ENCODE measurements around the gene SETD3. TPM values are rescaled to one million over a fixed set of nuclear protein-coding genes. Genes with fewer than 3 reads are reported as not detected.
A peak's percentile ranks its signal among the peaks of the same experiment; 100 is the strongest.

Gene SETD3
- total RNA-seq, 5 donors from 2014 or later (not counting 1 experiment from before 2014, with no cell fraction given) = 47.7 to 64.6 (median 52.4) TPM

DNA sequence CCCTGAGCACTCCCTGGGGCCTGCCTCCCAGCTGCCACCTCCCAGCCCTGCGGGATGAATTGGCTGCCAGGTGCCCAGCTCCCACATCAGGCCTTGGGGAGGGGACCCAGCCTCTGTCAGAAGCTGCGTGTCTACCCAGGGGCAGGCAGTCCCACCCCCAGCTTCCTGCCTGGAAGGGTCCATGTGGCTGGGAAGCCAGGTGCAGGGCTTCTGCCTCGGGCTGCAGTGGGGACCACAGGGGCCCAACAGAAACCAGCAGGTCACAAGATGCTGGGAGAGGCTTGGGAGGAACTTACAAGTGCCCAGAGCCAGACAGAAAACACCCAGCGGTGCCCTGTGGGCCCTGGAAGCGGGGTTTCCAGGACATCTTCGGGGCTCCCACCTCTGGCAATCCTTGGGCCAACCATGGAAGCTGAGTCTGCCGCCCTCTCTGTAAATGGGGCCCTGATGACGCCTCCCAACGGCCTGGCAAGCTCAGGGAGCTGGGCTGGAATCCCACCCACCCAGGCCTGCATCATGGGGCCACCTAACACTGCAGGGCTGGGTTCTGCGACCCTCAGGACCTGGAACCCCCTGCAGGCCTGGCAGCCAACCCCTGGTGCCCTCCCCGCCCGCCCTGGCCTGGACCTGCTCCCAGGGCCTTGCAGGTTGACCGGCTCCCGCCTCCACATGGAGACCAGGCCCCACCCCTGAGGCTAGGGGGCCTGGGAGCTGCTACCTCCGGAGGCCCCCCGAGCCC, 37.2 kb upstream of the SETD3 start:
- Mint-ChIP-seq H3K4me1 (no peaks in the 10 kb centered on the region), H3K4me3 (no peak overlapping the region), H3K9me3 (no peaks in the 10 kb centered on the region), H3K27ac (no peak overlapping the region), H3K36me3 (no peaks in the 10 kb centered on the region), H3K27me3 (no peaks in the 10 kb centered on the region)
- Histone ChIP-seq H3K4me1 (ENCODE audit: control insufficient read depth in 1 of 2, extremely low read depth in 1 of 2, insufficient read depth in 2 of 2, low read length in 2 of 2) (peaks cover 0 to 8% of the 10 kb centered on the region in 2 experiments), H3K4me3 (ENCODE audit: control insufficient read depth in 1 of 2, extremely low read depth in 1 of 2, low read length in 1 of 2) (no peak overlapping the region), H3K9me3 (no peaks in the 10 kb centered on the region), H3K27me3 (replicated peaks in 1 of 2; ENCODE audit: control insufficient read depth in 2 of 2, extremely low read depth in 1 of 2, insufficient read depth in 2 of 2, low read length in 1 of 2) (no peaks in the 10 kb centered on the region), H3K36me3 (ENCODE audit: control insufficient read depth in 2 of 2, extremely low read depth in 1 of 2, insufficient read depth in 1 of 2, low read length in 1 of 2) (peaks cover 7 to 10% of the 10 kb centered on the region in 2 donors), H3K27ac (ENCODE audit: low read length) (no peak overlapping the region)
- DNase-seq (no peak), ATAC-seq (replicated peaks in 1 of 4) (peak in 1 of 4 experiments; percentile 13)
- POLR2A ChIA-PET = no interaction called here
- CTCF ChIA-PET = no interaction called here
- WGBS (ENCODE audit: insufficient coverage) = 57% methylated on average over 15 of the region's 16 CpGs

DNA sequence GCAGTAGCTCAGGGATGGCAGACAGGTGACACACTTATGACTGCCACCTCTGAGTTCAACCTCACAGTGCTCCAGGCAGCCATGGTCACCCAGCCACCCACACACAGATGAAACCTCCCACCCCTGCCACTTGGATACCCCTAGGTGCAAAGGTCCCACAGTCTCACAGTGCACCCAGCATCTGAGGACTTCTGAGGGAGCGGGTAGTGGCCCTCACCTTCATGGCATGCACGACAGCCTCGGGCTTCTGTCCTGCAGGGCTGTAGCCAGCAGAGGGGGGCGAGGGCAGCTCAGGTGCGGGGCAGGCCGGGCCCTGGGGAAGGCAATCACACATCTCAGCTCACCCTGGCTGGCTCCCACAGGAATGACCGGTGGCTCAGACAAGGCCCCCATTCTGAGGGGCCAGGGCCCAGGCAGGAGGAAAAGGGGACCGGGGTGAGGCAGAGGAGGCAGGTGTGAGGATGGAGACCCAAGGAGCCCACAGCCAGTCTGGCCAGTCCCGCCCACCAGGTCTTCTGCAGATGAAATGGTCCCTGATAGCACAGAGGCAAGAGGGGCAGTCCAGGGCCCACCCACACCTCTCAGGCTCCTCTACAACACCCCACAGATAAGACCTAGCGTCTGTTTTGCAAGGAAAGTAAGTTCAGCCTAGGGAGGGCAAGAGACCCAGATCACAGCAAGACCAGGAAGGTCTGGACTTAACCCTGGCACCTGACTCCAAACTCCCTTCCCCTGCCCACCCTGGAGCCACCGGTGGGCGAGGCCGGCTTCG, 36.4 kb upstream of the SETD3 start:
- no peak for ATAC-seq (replicated peaks in 1 of 4)
- CTCF ChIA-PET = no interaction called here

GRCh38 chr14:99516156-99516870, 35.7 kb upstream of the SETD3 start:
- Mint-ChIP-seq H3K9me3 (no peaks in the 10 kb centered on the region), H3K27ac (peak overlapping the region in 1 of 2 donors; percentile 28), H3K4me1 (no peaks in the 10 kb centered on the region), H3K4me3 (no peak overlapping the region), H3K36me3 (no peaks in the 10 kb centered on the region), H3K27me3 (no peaks in the 10 kb centered on the region)
- ChIA-PET POLR2A (no interaction called here), CTCF (no interaction called here)
- WGBS (ENCODE audit: insufficient coverage) = 85% methylated on average over 16 of the region's 24 CpGs
- H3K4me1 ChIP-seq (ENCODE audit: control insufficient read depth in 1 of 2, extremely low read depth in 1 of 2, insufficient read depth in 2 of 2, low read length in 2 of 2) = peaks cover 0 to 8% of the 10 kb centered on the region in 2 experiments
- H3K4me3 ChIP-seq (ENCODE audit: control insufficient read depth in 1 of 2, extremely low read depth in 1 of 2, low read length in 1 of 2) = no peak overlapping the region
- DNase-seq = no peak
- H3K27ac ChIP-seq (ENCODE audit: low read length) = no peak overlapping the region
- H3K9me3 ChIP-seq = no peaks in the 10 kb centered on the region
- peaks cover 7 to 17% of the 10 kb centered on the region in 2 donors for H3K36me3 ChIP-seq (ENCODE audit: control insufficient read depth in 2 of 2, extremely low read depth in 1 of 2, insufficient read depth in 1 of 2, low read length in 1 of 2)
- ATAC-seq (replicated peaks in 1 of 4) = no peak
- no peaks in the 10 kb centered on the region for H3K27me3 ChIP-seq (replicated peaks in 1 of 2; ENCODE audit: control insufficient read depth in 2 of 2, extremely low read depth in 1 of 2, insufficient read depth in 2 of 2, low read length in 1 of 2)

More for the DNA sequence above, 36.4 kb upstream of the SETD3 start:
- no peak overlapping the region for H3K27ac Mint-ChIP-seq
- POLR2A ChIA-PET = no interaction called here
- Histone ChIP-seq H3K4me3 (ENCODE audit: control insufficient read depth in 1 of 2, extremely low read depth in 1 of 2, low read length in 1 of 2) (no peak overlapping the region), H3K27ac (ENCODE audit: low read length) (no peak overlapping the region), H3K27me3 (replicated peaks in 1 of 2; ENCODE audit: control insufficient read depth in 2 of 2, extremely low read depth in 1 of 2, insufficient read depth in 2 of 2, low read length in 1 of 2) (no peaks in the 10 kb centered on the region), H3K36me3 (ENCODE audit: control insufficient read depth in 2 of 2, extremely low read depth in 1 of 2, insufficient read depth in 1 of 2, low read length in 1 of 2) (peaks cover 7 to 13% of the 10 kb centered on the region in 2 donors), H3K9me3 (no peaks in the 10 kb centered on the region), H3K4me1 (ENCODE audit: control insufficient read depth in 1 of 2, extremely low read depth in 1 of 2, insufficient read depth in 2 of 2, low read length in 2 of 2) (peaks cover 0 to 8% of the 10 kb centered on the region in 2 experiments)
- H3K36me3 Mint-ChIP-seq = no peaks in the 10 kb centered on the region
- no peaks in the 10 kb centered on the region for H3K4me1 Mint-ChIP-seq
- 89% methylated on average over 10 of the region's 14 CpGs for WGBS (ENCODE audit: insufficient coverage)
- no peaks in the 10 kb centered on the region for H3K9me3 Mint-ChIP-seq
- no peaks in the 10 kb centered on the region for H3K27me3 Mint-ChIP-seq
- no peak overlapping the region for H3K4me3 Mint-ChIP-seq
- no peak for DNase-seq

- no peak overlapping the region for H3K4me3 ChIP-seq (ENCODE audit: control insufficient read depth in 1 of 2, extremely low read depth in 1 of 2, low read length in 1 of 2)
- no peak overlapping the region for H3K27ac ChIP-seq (ENCODE audit: low read length)
- Mint-ChIP-seq H3K27ac (no peak overlapping the region), H3K27me3 (no peaks in the 10 kb centered on the region), H3K9me3 (no peaks in the 10 kb centered on the region), H3K36me3 (peaks cover 4% of the 10 kb centered on the region), H3K4me3 (no peak overlapping the region), H3K4me1 (no peaks in the 10 kb centered on the region)
- CTCF ChIA-PET = no interaction called here
- 87% methylated on average over 19 of the region's 27 CpGs for WGBS (ENCODE audit: insufficient coverage)
- peaks cover 0 to 8% of the 10 kb centered on the region in 2 experiments for H3K4me1 ChIP-seq (ENCODE audit: control insufficient read depth in 1 of 2, extremely low read depth in 1 of 2, insufficient read depth in 2 of 2, low read length in 2 of 2)
- DNase-seq (no peak), ATAC-seq (replicated peaks in 1 of 4) (no peak)
- H3K36me3 ChIP-seq (ENCODE audit: control insufficient read depth in 2 of 2, extremely low read depth in 1 of 2, insufficient read depth in 1 of 2, low read length in 1 of 2) = peaks cover 7 to 24% of the 10 kb centered on the region in 2 donors
- POLR2A ChIA-PET = no interaction called here
- no peaks in the 10 kb centered on the region for H3K27me3 ChIP-seq (replicated peaks in 1 of 2; ENCODE audit: control insufficient read depth in 2 of 2, extremely low read depth in 1 of 2, insufficient read depth in 2 of 2, low read length in 1 of 2)
- H3K9me3 ChIP-seq = no peaks in the 10 kb centered on the region
Observed at GRCh38 chr14:99515301-99516155, 34.9 kb upstream of the SETD3 start.

DNA sequence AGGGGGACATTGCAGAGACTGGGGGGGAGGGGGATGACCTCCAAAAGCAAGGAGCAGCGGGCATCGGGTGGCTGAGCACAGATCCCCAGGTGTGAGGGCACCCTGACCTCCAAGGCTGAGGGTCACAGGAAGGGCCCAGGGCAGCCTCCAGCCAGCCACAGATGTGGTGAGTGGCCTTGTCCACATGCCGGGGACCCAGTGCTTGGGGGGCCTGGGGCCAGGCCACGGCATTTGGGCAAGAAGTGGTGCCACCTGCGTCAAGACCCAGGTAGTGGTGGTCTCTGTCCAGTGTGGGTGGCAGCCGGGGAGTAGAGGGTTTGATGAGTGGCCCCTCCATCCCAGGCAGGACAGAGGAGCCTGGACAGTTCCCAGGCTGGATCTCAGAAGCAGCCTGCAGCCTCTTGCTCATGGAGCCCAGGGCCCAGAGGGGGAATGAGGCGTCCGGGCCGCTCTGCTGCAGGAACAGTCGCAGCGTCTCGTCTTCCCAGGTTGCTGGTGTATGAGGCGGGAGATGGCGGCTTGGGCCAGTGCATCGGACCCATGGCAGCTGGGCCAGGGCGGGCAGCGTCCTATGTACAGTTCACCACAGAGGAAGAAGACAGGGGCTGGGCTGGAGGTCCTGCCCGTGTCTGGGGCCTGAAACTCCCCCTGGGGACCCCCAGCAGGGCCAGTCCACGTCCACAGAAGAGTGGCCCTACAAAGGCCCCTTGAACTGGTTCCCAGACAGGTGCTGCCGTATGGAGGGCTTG, 34.1 kb upstream of the SETD3 start:
- H3K27me3 Mint-ChIP-seq = no peaks in the 10 kb centered on the region
- H3K27ac ChIP-seq (ENCODE audit: low read length) = no peak overlapping the region
- H3K4me3 ChIP-seq (ENCODE audit: control insufficient read depth in 1 of 2, extremely low read depth in 1 of 2, low read length in 1 of 2) = no peak overlapping the region
- ChIA-PET CTCF (no interaction called here), POLR2A (no interaction called here)
- H3K9me3 Mint-ChIP-seq = no peaks in the 10 kb centered on the region
- 96% methylated on average over 20 of the region's 20 CpGs for WGBS (ENCODE audit: insufficient coverage)
- DNase-seq = peak in 1 of 35 experiments; percentile 10
- no peak for ATAC-seq (replicated peaks in 1 of 4)
- H3K4me1 ChIP-seq (ENCODE audit: control insufficient read depth in 1 of 2, extremely low read depth in 1 of 2, insufficient read depth in 2 of 2, low read length in 2 of 2) = peaks cover 0 to 8% of the 10 kb centered on the region in 2 experiments
- H3K27ac Mint-ChIP-seq = no peak overlapping the region
- no peak overlapping the region for H3K4me3 Mint-ChIP-seq
- peaks cover 9 to 27% of the 10 kb centered on the region in 2 donors for H3K36me3 ChIP-seq (ENCODE audit: control insufficient read depth in 2 of 2, extremely low read depth in 1 of 2, insufficient read depth in 1 of 2, low read length in 1 of 2)
- H3K9me3 ChIP-seq = no peaks in the 10 kb centered on the region
- peaks cover 5% of the 10 kb centered on the region for H3K36me3 Mint-ChIP-seq
- no peaks in the 10 kb centered on the region for H3K4me1 Mint-ChIP-seq
- H3K27me3 ChIP-seq (replicated peaks in 1 of 2; ENCODE audit: control insufficient read depth in 2 of 2, extremely low read depth in 1 of 2, insufficient read depth in 2 of 2, low read length in 1 of 2) = no peaks in the 10 kb centered on the region
